IMR-90 (cell line): ENCODE results near the gene SMLR1.

ENCODE experiments used
- FOS ChIP-seq: fragments of 150-350 bp; IDR thresholded peaks from 2 replicates; pipeline ENCODE4 v1.6.1; 2016; ENCODE audit warnings: low read depth, low read length
- RAD21 ChIP-seq: IDR thresholded peaks from 2 replicates; pipeline ENCODE4 v1.6.1; 2012; ENCODE audit warnings: low read length, improper control_type of control experiment

DNA sequence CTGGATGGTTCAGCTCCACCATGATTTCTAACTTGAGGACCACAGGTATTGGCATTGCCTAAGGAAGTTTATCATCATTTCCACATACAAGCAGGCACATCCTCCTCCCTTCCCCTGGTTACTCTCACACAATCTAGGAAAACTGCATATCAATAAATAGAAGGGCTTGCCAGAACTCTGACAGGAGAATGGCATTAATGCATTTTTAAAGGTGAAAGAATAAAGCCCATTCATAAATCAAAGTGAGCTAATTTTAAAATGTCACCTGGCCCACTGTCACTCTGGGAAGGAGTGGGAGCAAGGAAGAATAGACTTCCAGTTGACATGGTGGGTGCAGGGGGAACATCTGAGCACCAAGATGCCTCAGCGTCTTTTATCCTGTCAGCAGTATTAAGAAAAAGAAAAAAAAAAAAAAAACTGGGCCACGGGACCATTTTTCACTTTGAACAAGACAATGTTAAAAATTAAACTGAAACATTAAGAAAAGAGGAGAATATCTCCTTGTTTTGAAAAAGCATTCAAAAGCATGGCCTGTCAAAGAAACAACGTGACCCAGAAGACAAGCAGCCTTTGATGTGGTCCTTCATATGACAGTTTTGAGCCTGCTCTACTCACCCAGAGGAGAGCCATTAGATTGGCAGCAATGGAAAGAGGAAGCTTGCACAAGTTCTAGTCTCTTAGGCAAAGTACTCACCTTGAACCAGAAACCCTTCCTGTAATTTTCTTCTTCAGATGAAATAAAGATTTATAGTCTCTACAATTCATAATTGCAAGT, 39.3 kb upstream of the SMLR1 start:
- TF ChIP-seq RAD21 (no peak), FOS (no peak)
